ENCODE measurements around the gene GLS2.
"Not testable (repeated sequence)": the region's sequence is repeated elsewhere in the genome, so short reads cannot be mapped to it uniquely, and the experiment has no call there.

The GLS2 gene

GRCh38 chr12:56448860-56449621, 38.9 kb downstream of the GLS2 start, which contains the start of gene TIMELESS:
TIMELESS (minus strand) TSS chr12:56449426; CDS start chr12:56434170, 15,256 bp downstream.
- peak; percentile 67 for DNase-seq (ENCODE audit: low read depth in 2 of 2)

GRCh38 chr12:56443208-56443607, 44.8 kb downstream of the GLS2 start:
- not testable (repeated sequence) for DNase-seq (ENCODE audit: low read depth in 2 of 2)

GRCh38 chr12:56437430-56438176, 50.4 kb downstream of the GLS2 start:
- DNase-seq (ENCODE audit: low read depth in 2 of 2): no peak

- DNase-seq (ENCODE audit: low read depth in 2 of 2): no peak
Observed at GRCh38 chr12:56434828-56435227, 53.1 kb downstream of the GLS2 start.

GRCh38 chr12:56431850-56432249, 56.1 kb downstream of the GLS2 start:
- DNase-seq (ENCODE audit: low read depth in 2 of 2): no peak

- DNase-seq (ENCODE audit: low read depth in 2 of 2): no peak
Observed at GRCh38 chr12:56431288-56431687, 56.7 kb downstream of the GLS2 start.

GRCh38 chr12:56425940-56426438, 62.0 kb downstream of the GLS2 start:
- DNase-seq (ENCODE audit: low read depth in 2 of 2): no peak

GRCh38 chr12:56425193-56425592, 62.8 kb downstream of the GLS2 start:
- no peak for DNase-seq (ENCODE audit: low read depth in 2 of 2)

All from fibroblast of skin of left quadriceps (primary cell).